ENCODE results near the gene DLGAP4. TPM values are rescaled to one million over a fixed set of nuclear protein-coding genes. Genes with fewer than 3 reads are reported as not detected.

The DLGAP4 gene
- total RNA-seq, 2 donors from 2014 or later: 23.1 to 60.0 TPM

GRCh38 chr20:36542516-36543183, 236.5 kb downstream of the DLGAP4 start:
- H3K4me1 ChIP-seq: peaks cover 40% of the 10 kb centered on the region
- TF ChIP-seq CTCF (IDR thresholded peaks at IDR 0.05): no peak
- no peak for TF ChIP-seq POLR2A (IDR thresholded peaks at IDR 0.05)
- ATAC-seq (no peak), DNase-seq (no peak)
- H3K4me3 ChIP-seq: no peak overlapping the region
- H3K9me3 ChIP-seq: no peaks in the 10 kb centered on the region
- H3K27me3 ChIP-seq: no peaks in the 10 kb centered on the region
- intact Hi-C loops (cut with DNase I): no loop called here
- peak overlapping the region in 2 of 4 donors; percentile 23 to 67 for H3K27ac ChIP-seq
- no peaks in the 10 kb centered on the region for H3K36me3 ChIP-seq (replicated peaks in 1 of 2; ENCODE audit: insufficient read depth in 1 of 2, low read depth in 2 of 2)
- WGBS, 2 donors: 86 to 98% methylated on average over 6 to 8 of the region's 10 CpGs

- peak overlapping the region in 3 of 4 donors; percentile 4 to 67 (median 5) for H3K27ac ChIP-seq
- H3K4me1 ChIP-seq: peaks cover 40% of the 10 kb centered on the region
- intact Hi-C loops (cut with DNase I): no loop called here
- no peaks in the 10 kb centered on the region for H3K36me3 ChIP-seq (replicated peaks in 1 of 2; ENCODE audit: insufficient read depth in 1 of 2, low read depth in 2 of 2)
- no peak overlapping the region for H3K4me3 ChIP-seq
- no peak for TF ChIP-seq POLR2A (IDR thresholded peaks at IDR 0.05)
- no peak for TF ChIP-seq CTCF (IDR thresholded peaks at IDR 0.05)
- ATAC-seq (peak; percentile 34), DNase-seq (peak; percentile 44 to 57 (median 53))
- no peaks in the 10 kb centered on the region for H3K27me3 ChIP-seq
- 82 to 93% methylated on average over 8 to 14 of the region's 14 CpGs for WGBS, 2 donors
- no peaks in the 10 kb centered on the region for H3K9me3 ChIP-seq
Observed at GRCh38 chr20:36543184-36544133, 237.3 kb downstream of the DLGAP4 start.

- H3K4me3 ChIP-seq: no peak overlapping the region
- 60 to 67% methylated on average over 9 to 15 of the region's 15 CpGs for WGBS, 2 donors
- peaks cover 40% of the 10 kb centered on the region for H3K4me1 ChIP-seq
- ATAC-seq: peak; percentile 19
- H3K27me3 ChIP-seq: no peaks in the 10 kb centered on the region
- peak in 2 of 4 donors; percentile 30 to 51 for DNase-seq
- intact Hi-C loops (cut with DNase I): no loop called here
- H3K9me3 ChIP-seq: no peaks in the 10 kb centered on the region
- no peaks in the 10 kb centered on the region for H3K36me3 ChIP-seq (replicated peaks in 1 of 2; ENCODE audit: insufficient read depth in 1 of 2, low read depth in 2 of 2)
- no peak for TF ChIP-seq CTCF (IDR thresholded peaks at IDR 0.05)
- TF ChIP-seq POLR2A (IDR thresholded peaks at IDR 0.05): no peak
- peak overlapping the region in 3 of 4 donors; percentile 4 to 41 (median 5) for H3K27ac ChIP-seq
Observed at GRCh38 chr20:36544134-36545018, 238.2 kb downstream of the DLGAP4 start.

GRCh38 chr20:36546111-36546736, 240.1 kb downstream of the DLGAP4 start:
- no peak for ATAC-seq
- WGBS, 2 donors: 82 to 83% methylated on average over 6 to 14 of the region's 14 CpGs
- H3K27ac ChIP-seq: no peak overlapping the region
- no peaks in the 10 kb centered on the region for H3K36me3 ChIP-seq (replicated peaks in 1 of 2; ENCODE audit: insufficient read depth in 1 of 2, low read depth in 2 of 2)
- DNase-seq: no peak
- H3K4me3 ChIP-seq: no peak overlapping the region
- TF ChIP-seq CTCF (IDR thresholded peaks at IDR 0.05) (no peak), POLR2A (IDR thresholded peaks at IDR 0.05) (no peak)
- H3K9me3 ChIP-seq: no peaks in the 10 kb centered on the region
- intact Hi-C loops (cut with DNase I): no loop called here
- H3K27me3 ChIP-seq: no peaks in the 10 kb centered on the region
- peaks cover 36% of the 10 kb centered on the region for H3K4me1 ChIP-seq

Measured in body of pancreas (tissue), 4 donors.